GM23248 (cell line): ENCODE data around the gene WDR11.

Source experiments
- EZH2 ChIP-seq: fragments of 200-600 bp; sonication (generic); IDR thresholded peaks from 2 replicates; pipeline ENCODE4 v1.6.1; 2018; ENCODE audit warnings: antibody characterized with exemption, mild to moderate bottlenecking; ENCODE audit not compliant: insufficient read depth, poor library complexity, severe bottlenecking
- EZH2phosphoT487 ChIP-seq: fragments of 200-600 bp; sonication (generic); IDR thresholded peaks from 2 replicates; pipeline ENCODE4 v1.6.1; 2018; ENCODE audit warnings: antibody characterized with exemption, moderate library complexity, mild to moderate bottlenecking, low read depth; ENCODE audit not compliant: insufficient read depth

- TF ChIP-seq EZH2 (no peak), EZH2phosphoT487 (no peak)
Observed at GRCh38 chr10:120828763-120829319, 22.3 kb upstream of the WDR11 start.
